ENCODE results near the gene RBFOX2. TPM values are rescaled to one million over a fixed set of nuclear protein-coding genes. Genes with fewer than 3 reads are reported as not detected.

The RBFOX2 gene
- polyA plus RNA-seq, 2 of the 4 experiments (the other 2 are of a cell fraction): 30.3 to 77.7 TPM

DNA sequence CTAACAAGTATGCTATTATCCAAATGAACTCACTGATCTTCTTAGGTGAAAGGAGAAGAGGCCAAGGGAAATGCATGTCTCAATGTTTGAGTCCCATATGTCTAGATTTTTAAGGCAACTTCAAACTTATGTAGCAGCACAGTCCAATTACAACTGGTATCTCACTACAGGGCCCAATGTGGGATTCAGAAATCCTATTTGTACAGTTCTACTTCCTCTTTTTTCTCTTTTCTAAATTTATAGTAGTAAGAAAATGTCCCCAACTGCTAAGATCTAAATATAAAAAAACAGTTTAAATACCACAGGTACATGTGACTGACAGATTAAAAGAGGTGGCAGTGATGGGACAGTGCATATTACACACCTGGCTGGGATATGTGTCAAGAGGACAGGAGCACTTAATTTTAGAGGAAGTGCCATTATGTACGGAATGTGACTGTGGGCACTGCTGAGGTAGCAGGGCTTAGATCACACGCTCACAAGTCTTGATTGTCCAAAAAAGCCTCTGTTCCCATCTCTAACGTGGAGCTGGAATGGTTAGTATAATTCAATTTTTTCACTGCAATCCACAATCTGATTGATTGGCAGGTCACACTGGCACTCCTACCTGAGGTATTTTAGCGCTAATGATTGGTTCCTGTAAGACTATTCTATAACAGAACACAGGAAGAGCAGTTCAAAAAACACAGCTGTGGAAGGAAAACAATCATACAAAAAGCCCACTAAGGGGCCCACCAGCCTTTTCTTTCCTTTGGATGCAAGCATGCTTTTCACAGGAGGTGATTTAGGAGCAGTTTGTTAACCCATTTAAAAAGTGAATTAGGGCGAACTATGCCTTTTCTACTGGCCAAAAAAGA, 276.4 kb downstream of the RBFOX2 start:
- no peak for DNase-seq (ENCODE audit: low read depth in 1 of 2, low spot score in 1 of 2)
- TF ChIP-seq, protein P1, sequence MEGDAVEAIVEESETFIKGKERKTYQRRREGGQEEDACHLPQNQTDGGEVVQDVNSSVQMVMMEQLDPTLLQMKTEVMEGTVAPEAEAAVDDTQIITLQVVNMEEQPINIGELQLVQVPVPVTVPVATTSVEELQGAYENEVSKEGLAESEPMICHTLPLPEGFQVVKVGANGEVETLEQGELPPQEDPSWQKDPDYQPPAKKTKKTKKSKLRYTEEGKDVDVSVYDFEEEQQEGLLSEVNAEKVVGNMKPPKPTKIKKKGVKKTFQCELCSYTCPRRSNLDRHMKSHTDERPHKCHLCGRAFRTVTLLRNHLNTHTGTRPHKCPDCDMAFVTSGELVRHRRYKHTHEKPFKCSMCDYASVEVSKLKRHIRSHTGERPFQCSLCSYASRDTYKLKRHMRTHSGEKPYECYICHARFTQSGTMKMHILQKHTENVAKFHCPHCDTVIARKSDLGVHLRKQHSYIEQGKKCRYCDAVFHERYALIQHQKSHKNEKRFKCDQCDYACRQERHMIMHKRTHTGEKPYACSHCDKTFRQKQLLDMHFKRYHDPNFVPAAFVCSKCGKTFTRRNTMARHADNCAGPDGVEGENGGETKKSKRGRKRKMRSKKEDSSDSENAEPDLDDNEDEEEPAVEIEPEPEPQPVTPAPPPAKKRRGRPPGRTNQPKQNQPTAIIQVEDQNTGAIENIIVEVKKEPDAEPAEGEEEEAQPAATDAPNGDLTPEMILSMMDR (IDR thresholded peaks at IDR 0.05): no peak
- POLR2A ChIA-PET: no interaction called here
- Histone ChIP-seq H3K4me3 (no peak overlapping the region), H3K4me1 (no peaks in the 10 kb centered on the region), H3K27ac (no peak overlapping the region), H3K9me3 (no peaks in the 10 kb centered on the region), H3K4me2 (no peak overlapping the region)
- no peak for FAIRE-seq
- CTCF ChIA-PET: interaction anchor here (0.6 to 1.6 kb wide), 3 partner anchors 112 to 373 kb away, joined by 3 to 4 read pairs (median 3); no protein-coding TSS in a partner anchor
- ATAC-seq: no peak
- WGBS (ENCODE audit: missing lambda C conversion rate): 94% methylated on average over 5 of the region's 5 CpGs

GRCh38 chr22:35749808-35750207, 278.8 kb downstream of the RBFOX2 start:
- H3K4me1 ChIP-seq: no peaks in the 10 kb centered on the region
- no peak for ATAC-seq
- H3K4me3 ChIP-seq: no peak overlapping the region
- 91% methylated on average over 10 of the region's 10 CpGs for WGBS (ENCODE audit: missing lambda C conversion rate)
- TF ChIP-seq NFE2L2 (conservative IDR thresholded peaks at IDR 0.05; ENCODE audit: low read length) (no peak), KDM5A (IDR thresholded peaks at IDR 0.05) (no peak)
- DNase-seq (ENCODE audit: low read depth in 1 of 2, low spot score in 1 of 2): no peak
- H3K27ac ChIP-seq: no peak overlapping the region
- FAIRE-seq: no peak
- no peak overlapping the region for H3K4me2 ChIP-seq
- no peaks in the 10 kb centered on the region for H3K9me3 ChIP-seq
- POLR2A ChIA-PET: no interaction called here
- CTCF ChIA-PET: interaction anchor here (0.5 to 1.8 kb wide), 4 partner anchors 9 to 181 kb away, joined by 3 read pairs; no protein-coding TSS in a partner anchor

DNA sequence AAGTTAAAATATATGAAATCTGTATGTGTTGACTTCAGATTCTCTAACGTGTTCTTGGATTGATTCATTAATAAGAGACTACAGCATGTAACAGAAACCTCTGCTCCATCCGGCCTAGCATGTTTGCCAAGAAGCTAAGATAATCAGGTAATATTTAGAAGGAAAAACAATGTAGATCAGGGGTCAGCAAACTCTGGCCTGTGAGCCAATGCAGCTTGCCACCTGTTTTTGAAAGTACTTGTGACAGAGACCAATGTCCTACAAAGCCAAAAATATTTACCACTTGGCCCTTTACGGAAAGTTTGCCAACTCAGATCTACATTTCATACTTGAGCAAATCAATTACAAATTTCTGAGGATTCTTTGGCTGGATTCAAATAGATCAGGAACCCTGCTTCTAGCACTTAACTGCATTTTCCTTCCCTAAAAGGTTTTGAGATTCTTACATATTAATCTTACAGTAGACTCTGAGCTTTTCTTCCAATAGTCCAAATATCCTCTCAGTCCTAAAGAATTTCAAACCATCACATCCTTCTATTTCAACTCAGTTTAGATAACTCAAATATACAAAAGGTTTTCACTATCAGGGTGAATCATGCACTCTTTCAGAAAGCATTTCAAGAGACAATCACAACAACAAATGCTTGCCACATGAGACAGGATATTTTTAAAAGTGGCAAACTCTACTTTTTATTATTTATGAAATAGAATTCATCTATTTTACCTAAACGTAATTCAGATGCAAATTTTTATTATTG, 281.5 kb downstream of the RBFOX2 start:
- TF ChIP-seq JUN (IDR thresholded peaks at IDR 0.05) (no peak), GATA3 (IDR thresholded peaks at IDR 0.05; ENCODE audit: borderline replicate concordance) (no peak), RARB (CRISPR knock-in tag; IDR thresholded peaks at IDR 0.05) (no peak)
- no peak for DNase-seq (ENCODE audit: low read depth in 1 of 2, low spot score in 1 of 2)
- 80% methylated on average over 4 of the region's 4 CpGs for WGBS (ENCODE audit: missing lambda C conversion rate)
- Histone ChIP-seq H3K9me3 (no peaks in the 10 kb centered on the region), H3K4me1 (peaks cover 16% of the 10 kb centered on the region), H3K4me3 (no peak overlapping the region), H3K4me2 (no peak overlapping the region), H3K27ac (no peak overlapping the region)
- no peak for FAIRE-seq
- ChIA-PET POLR2A (no interaction called here), CTCF (no interaction called here)
- ATAC-seq: no peak

GRCh38 chr22:35746248-35746647, 282.4 kb downstream of the RBFOX2 start:
- POLR2A ChIA-PET: no interaction called here
- TF ChIP-seq FOSB (CRISPR knock-in tag; IDR thresholded peaks at IDR 0.05): no peak
- TF ChIP-seq RFX5 (IDR thresholded peaks at IDR 0.05): no peak
- TF ChIP-seq MAX (IDR thresholded peaks at IDR 0.05): no peak
- no peak for TF ChIP-seq REST (IDR thresholded peaks at IDR 0.05)
- TF ChIP-seq ZFP36 (IDR thresholded peaks at IDR 0.05; ENCODE audit: borderline replicate concordance, partially characterized antibody): no peak
- TF ChIP-seq HEYL (CRISPR knock-in tag; IDR thresholded peaks at IDR 0.05): no peak
- TF ChIP-seq, protein P2, sequence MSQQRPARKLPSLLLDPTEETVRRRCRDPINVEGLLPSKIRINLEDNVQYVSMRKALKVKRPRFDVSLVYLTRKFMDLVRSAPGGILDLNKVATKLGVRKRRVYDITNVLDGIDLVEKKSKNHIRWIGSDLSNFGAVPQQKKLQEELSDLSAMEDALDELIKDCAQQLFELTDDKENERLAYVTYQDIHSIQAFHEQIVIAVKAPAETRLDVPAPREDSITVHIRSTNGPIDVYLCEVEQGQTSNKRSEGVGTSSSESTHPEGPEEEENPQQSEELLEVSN (IDR thresholded peaks at IDR 0.05; ENCODE audit: borderline replicate concordance, low read depth): no peak
- TF ChIP-seq RARB (CRISPR knock-in tag; IDR thresholded peaks at IDR 0.05): no peak
- TF ChIP-seq EHF (CRISPR knock-in tag; IDR thresholded peaks at IDR 0.05): no peak
- TF ChIP-seq POLR2A (IDR thresholded peaks at IDR 0.05; ENCODE audit: low read length): no peak
- TF ChIP-seq ELK1 (IDR thresholded peaks at IDR 0.05; ENCODE audit: low read depth, low read length): no peak
- no peak for TF ChIP-seq POLR2AphosphoS2 (conservative IDR thresholded peaks at IDR 0.05; ENCODE audit: low read length)
- no peak for TF ChIP-seq TFCP2L1 (CRISPR knock-in tag; IDR thresholded peaks at IDR 0.05)
- no peak for TF ChIP-seq SMC3 (IDR thresholded peaks at IDR 0.05)
- TF ChIP-seq NPAS2 (CRISPR knock-in tag; IDR thresholded peaks at IDR 0.05; ENCODE audit: borderline replicate concordance): no peak
- no peak overlapping the region for H3K27ac ChIP-seq
- no peak for ATAC-seq
- no peak overlapping the region for H3K4me2 ChIP-seq
- DNase-seq (ENCODE audit: low read depth in 1 of 2, low spot score in 1 of 2): no peak
- no peak for FAIRE-seq
- no peaks in the 10 kb centered on the region for H3K9me3 ChIP-seq
- H3K4me3 ChIP-seq: no peak overlapping the region
- peaks cover 18% of the 10 kb centered on the region for H3K4me1 ChIP-seq
- 96% methylated on average over 9 of the region's 9 CpGs for WGBS (ENCODE audit: missing lambda C conversion rate)
- CTCF ChIA-PET: no interaction called here
